ENCODE measurements around the gene CASR. TPM values are rescaled to one million over a fixed set of nuclear protein-coding genes. Genes with fewer than 3 reads are reported as not detected.

Gene CASR
- total RNA-seq, 1 experiment from 2014 or later = 0.02 TPM

GRCh38 chr3:122322095-122323075 lies 138.9 kb downstream of the CASR start:
- TF ChIP-seq, protein P1, sequence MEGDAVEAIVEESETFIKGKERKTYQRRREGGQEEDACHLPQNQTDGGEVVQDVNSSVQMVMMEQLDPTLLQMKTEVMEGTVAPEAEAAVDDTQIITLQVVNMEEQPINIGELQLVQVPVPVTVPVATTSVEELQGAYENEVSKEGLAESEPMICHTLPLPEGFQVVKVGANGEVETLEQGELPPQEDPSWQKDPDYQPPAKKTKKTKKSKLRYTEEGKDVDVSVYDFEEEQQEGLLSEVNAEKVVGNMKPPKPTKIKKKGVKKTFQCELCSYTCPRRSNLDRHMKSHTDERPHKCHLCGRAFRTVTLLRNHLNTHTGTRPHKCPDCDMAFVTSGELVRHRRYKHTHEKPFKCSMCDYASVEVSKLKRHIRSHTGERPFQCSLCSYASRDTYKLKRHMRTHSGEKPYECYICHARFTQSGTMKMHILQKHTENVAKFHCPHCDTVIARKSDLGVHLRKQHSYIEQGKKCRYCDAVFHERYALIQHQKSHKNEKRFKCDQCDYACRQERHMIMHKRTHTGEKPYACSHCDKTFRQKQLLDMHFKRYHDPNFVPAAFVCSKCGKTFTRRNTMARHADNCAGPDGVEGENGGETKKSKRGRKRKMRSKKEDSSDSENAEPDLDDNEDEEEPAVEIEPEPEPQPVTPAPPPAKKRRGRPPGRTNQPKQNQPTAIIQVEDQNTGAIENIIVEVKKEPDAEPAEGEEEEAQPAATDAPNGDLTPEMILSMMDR (conservative IDR thresholded peaks at IDR 0.05) = no peak
- Histone ChIP-seq H3K9me3 (ENCODE audit: control insufficient read depth, low read depth, low read length) (no peaks in the 10 kb centered on the region), H2BK5ac (ENCODE audit: insufficient read length, low read length) (no peak overlapping the region), H2AK5ac (ENCODE audit: insufficient read length, low read length) (no peak overlapping the region), H3K23ac (ENCODE audit: insufficient read length, low read depth, low read length) (no peak overlapping the region), H3K4me2 (ENCODE audit: insufficient read depth, insufficient read length, low read length) (no peak overlapping the region), H2BK20ac (ENCODE audit: low read depth, low read length, poor library complexity, severe bottlenecking) (no peak overlapping the region), H3K27ac (ENCODE audit: insufficient read length, low read depth, low read length) (no peak overlapping the region), H4K91ac (ENCODE audit: insufficient read length, low read depth, low read length) (no peak overlapping the region), H3K56ac (ENCODE audit: insufficient read length, low read depth, low read length) (no peak overlapping the region), H4K20me1 (ENCODE audit: control insufficient read depth, insufficient read depth, insufficient read length) (no peaks in the 10 kb centered on the region), H2BK12ac (ENCODE audit: insufficient read length, low read depth, low read length) (no peak overlapping the region), H2BK120ac (ENCODE audit: low read depth, low read length, poor library complexity, severe bottlenecking) (no peak overlapping the region), H3K79me2 (ENCODE audit: insufficient read depth, low read length) (no peaks in the 10 kb centered on the region), H3K14ac (ENCODE audit: insufficient read depth, low read length) (no peak overlapping the region), H3K4ac (ENCODE audit: low read depth, low read length) (no peak overlapping the region), H3K9ac (ENCODE audit: extremely low read depth, insufficient read length, low read length) (no peak overlapping the region), H3T11ph (ENCODE audit: low read length) (no peak overlapping the region), H4K8ac (replicated peaks; ENCODE audit: insufficient read length, low read depth, low read length) (no peak overlapping the region), H3K18ac (ENCODE audit: insufficient read length, low read depth, low read length) (no peak overlapping the region), H2AFZ (ENCODE audit: low read length) (no peak overlapping the region), H3K4me1 (ENCODE audit: insufficient read depth, low read length) (no peaks in the 10 kb centered on the region), H2BK15ac (ENCODE audit: low read depth, low read length) (no peak overlapping the region), H3K27me3 (ENCODE audit: insufficient read depth, low read length) (no peaks in the 10 kb centered on the region), H4K5ac (ENCODE audit: insufficient read length, low read depth, low read length) (no peak overlapping the region), H3K79me1 (ENCODE audit: insufficient read depth, low read depth, low read length, poor library complexity, severe bottlenecking) (no peaks in the 10 kb centered on the region), H3K23me2 (ENCODE audit: insufficient read length, low read depth, low read length, poor library complexity, severe bottlenecking) (no peaks in the 10 kb centered on the region)
- Mint-ChIP-seq H3K4me3 (no peak overlapping the region), H3K27ac (no peak overlapping the region), H3K4me1 (no peaks in the 10 kb centered on the region), H3K36me3 (ENCODE audit: insufficient read depth in 1 of 3, low read depth in 3 of 3) (no peaks in the 10 kb centered on the region), H3K9me3 (peaks cover 7 to 9% of the 10 kb centered on the region in 2 experiments; a peak in 4 of 5 replicates), H3K27me3 (ENCODE audit: low read depth) (no peaks in the 10 kb centered on the region; the same call in none of the 2 replicates)
- WGBS (ENCODE audit: extremely low coverage, insufficient read length, low lambda C conversion rate) = no CpG with 5 or more reads among the region's 5 CpGs
- no peak for DNase-seq
